ENCODE data around the gene RERE.
"Not testable (repeated sequence)": the region's sequence is repeated elsewhere in the genome, so short reads cannot be mapped to it uniquely, and the experiment has no call there.

RERE gene

GRCh38 chr1:8642114-8642513 is 175.3 kb downstream of the RERE start:
- no peak for DNase-seq (ENCODE audit: low read depth, low spot score)

- DNase-seq (ENCODE audit: low read depth, low spot score): no peak
Measured at GRCh38 chr1:8641377-8641997, 176.0 kb downstream of the RERE start.

DNA sequence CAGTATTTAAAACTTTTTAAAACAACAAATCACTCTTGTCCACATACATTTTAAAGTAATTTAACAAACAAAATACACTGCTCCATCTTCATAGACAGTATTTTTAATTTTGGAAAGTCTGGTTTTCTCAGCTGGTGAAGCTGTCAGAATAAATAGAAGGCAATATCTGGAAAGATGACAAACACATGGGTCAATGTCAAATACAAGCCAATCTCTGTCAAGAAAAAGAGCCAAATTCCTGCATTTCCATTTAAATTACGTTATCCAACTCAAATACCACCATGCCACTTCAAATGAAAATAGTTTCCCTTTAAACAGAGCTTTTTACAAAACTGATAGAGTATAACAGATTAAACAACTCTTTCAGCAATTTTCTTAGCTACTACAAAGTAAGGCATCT is 176.5 kb downstream of the RERE start:
- DNase-seq (ENCODE audit: low read depth, low spot score): no peak

DNA sequence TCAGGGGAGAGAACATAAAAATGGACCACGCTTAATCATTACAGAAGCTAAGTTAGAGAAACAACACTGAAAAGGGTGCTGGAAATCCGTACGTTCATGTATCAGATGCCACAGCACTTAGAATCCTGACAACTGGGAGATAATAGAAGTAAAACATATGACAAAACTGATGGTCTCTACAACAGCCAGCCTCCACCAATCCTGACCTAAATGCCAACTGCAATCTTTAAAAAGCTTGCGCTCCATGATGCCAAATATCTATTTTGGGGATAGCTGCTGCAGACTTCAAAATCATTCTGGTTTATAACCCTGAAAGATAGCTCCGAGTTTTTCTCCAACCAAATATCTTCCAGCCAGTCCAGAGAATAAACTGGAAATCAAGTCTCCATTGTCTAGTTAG is 178.3 kb downstream of the RERE start:
- no peak for DNase-seq (ENCODE audit: low read depth, low spot score)

DNA sequence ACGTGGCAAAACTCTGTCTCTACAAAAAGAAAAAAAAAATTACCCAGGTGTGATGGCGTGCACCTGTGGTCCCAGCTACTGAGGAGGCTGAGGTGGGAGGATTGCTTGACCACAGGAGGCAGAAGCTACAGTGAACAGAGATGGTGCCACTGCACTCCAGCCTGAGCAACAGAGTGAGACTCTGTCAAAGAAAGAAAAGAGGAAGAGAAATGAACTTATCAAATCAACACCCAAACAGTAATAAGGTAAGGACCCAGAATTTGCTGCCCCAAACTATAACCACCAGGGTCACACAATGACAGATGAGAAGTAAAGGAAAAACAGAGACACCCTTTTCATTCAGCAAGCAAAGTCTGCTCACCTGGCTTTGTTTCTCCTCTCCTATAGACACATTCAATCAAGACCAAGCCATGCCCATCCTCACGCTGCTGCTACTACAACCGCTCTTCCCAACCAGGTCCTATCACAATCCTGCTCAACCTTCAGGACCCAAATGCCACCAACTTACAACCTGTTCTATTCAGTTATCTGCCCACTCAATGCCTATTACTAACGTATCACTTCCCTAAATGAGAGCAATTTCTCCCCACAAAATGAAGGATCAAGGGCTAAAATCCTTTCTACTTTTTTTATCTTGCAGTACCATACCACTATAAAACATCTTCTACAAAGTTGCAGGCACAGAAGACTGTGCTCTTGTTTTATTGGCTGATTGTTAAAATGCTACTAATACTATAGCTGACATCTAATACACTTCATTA is 183.5 kb downstream of the RERE start:
- DNase-seq (ENCODE audit: low read depth, low spot score): no peak

GRCh38 chr1:8632102-8632501 is 185.3 kb downstream of the RERE start:
- no peak for DNase-seq (ENCODE audit: low read depth, low spot score)

- no peak for DNase-seq (ENCODE audit: low read depth, low spot score)
Measured at GRCh38 chr1:8631163-8631562, 186.3 kb downstream of the RERE start.

DNA sequence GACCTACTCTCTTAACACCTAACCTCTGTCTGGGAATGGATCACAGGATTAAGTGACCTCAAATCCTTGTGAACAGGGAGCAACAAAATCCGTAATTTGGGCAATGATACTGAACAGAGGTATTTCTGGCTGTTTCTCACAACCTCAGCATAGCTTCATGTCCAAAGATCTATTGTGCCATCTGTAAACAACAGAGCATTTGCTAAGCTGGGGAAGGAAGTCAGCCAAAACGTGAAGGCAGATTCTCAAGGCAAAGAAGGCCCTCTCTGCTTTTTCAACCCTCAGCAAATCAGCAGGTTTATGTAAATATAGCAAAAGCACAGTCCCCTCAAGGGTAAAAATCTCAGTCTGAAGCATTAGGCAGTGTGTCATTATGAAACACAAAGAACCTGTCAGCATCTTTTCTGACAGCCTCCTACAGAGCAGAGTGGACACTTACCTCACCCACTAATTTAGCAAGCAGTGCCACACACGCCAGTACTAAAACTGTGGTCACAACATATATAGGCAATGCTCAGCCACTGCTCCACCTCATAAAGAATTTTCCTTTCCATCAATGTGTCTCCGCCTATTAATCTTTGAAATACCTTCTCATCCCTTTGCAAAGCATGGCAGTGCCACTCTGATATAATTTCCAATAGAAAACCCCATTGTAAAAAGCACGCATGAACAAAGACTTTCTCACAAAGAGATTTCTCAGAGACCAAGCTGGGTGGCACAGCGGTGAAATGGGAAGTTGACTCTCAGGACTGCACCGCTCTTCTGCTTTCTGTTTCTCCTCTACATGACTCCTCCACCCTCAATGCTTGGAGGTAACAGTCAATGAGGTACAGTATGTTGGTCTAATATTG is 188.0 kb downstream of the RERE start:
- DNase-seq (ENCODE audit: low read depth, low spot score): no peak

GRCh38 chr1:8628606-8629005 is 188.8 kb downstream of the RERE start:
- no peak for DNase-seq (ENCODE audit: low read depth, low spot score)

- DNase-seq (ENCODE audit: low read depth, low spot score): no peak
Measured at GRCh38 chr1:8627728-8628127, 189.7 kb downstream of the RERE start.

- no peak for DNase-seq (ENCODE audit: low read depth, low spot score)
Measured at GRCh38 chr1:8625981-8626898, 191.2 kb downstream of the RERE start.

GRCh38 chr1:8625491-8625890 is 191.9 kb downstream of the RERE start:
- DNase-seq (ENCODE audit: low read depth, low spot score): no peak

GRCh38 chr1:8623651-8624192 is 193.7 kb downstream of the RERE start:
- DNase-seq (ENCODE audit: low read depth, low spot score): not testable (repeated sequence)

GRCh38 chr1:8621785-8622348 is 195.6 kb downstream of the RERE start:
- not testable (repeated sequence) for DNase-seq (ENCODE audit: low read depth, low spot score)

GRCh38 chr1:8621034-8621582 is 196.3 kb downstream of the RERE start:
- DNase-seq (ENCODE audit: low read depth, low spot score): not testable (repeated sequence)

DNA sequence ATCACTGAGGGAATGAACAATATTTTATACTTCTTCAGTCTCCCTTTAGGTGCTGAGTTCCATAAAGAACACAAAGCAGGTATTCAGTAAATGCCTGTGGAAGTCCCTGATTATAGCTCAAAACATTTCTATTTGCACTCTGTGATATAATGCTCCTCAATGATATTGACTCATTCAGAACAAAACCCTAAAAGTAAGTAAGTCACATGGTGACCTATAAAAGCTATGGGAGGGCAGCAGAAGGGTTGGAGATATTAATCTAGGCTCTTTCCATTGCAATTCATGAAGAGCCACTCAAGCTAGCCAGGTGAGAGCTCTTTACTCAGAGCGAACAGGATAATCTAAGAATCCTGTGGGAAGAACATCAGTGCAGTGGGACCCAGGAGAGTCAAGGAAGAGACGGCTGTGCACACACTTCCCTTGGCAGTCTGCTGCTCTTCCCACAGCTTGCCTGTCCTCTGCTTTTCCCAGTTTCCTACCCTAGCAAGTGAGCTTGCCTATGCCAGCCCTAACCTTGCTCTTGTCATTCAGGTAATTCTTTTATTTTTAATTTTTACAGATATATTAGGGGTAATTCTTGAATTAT is 197.4 kb downstream of the RERE start:
- not testable (repeated sequence) for DNase-seq (ENCODE audit: low read depth, low spot score)

DNA sequence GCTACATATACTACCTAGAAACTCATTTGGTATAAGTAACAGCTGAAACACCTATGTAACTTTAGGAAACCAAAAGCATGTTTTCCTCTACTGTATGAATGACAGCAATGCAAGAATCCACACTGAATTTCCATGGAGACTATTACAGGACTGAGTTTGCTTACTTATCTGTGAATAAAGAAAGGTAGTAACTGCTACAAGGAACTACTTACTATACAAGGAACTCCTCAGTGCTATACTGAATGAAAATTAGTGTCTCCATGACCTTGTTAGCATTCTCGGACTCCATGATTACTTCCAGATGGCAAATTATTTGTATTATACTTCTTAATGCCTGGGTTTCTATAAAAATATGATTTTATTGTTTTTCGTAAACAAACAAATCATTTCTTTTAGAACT is 198.0 kb downstream of the RERE start:
- not testable (repeated sequence) for DNase-seq (ENCODE audit: low read depth, low spot score)

- DNase-seq (ENCODE audit: low read depth, low spot score): not testable (repeated sequence)
Measured at GRCh38 chr1:8616791-8617190, 200.6 kb downstream of the RERE start.

DNA sequence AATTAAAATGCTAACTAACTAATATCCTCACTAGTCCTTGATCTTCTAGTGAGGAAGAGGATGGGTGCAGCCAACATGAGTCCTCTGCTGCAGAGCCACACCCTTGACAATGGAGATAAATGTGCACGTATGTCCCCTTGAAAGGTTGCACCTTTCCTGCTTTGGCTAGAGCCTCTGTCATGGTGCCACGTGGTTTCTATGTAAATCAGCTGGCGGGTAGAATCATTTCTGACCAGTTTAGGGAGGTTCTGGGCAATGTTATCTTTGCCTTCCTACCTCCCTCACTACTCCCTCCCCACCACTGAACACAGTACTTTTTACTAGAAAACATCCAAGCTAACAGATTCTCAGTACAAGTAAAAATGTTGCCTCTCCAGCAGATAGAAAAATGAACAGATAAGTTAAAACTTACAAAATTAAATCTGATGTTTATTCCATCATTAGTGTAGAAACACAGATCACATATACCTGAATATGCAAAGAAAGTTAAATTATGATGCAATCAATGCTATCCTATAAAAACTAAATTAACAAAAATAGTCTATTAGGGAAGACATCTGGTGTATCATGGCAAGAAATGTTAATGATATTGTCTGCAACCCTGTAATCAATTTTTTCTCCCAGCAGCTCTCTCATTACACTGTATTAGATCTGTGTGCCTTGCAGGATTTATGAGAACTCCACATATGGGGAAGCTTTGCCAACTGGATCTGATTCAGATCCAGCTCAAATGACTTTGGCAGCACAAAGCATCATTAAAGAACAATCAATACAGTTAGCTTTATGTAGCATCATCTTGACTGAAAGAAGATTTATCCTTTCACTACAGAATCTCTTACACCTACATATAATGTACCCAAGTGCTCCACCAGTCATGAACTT is 205.6 kb downstream of the RERE start:
- not testable (repeated sequence) for DNase-seq (ENCODE audit: low read depth, low spot score)
